GM18907 (cell line): Measurements from ENCODE around the gene CHRNB2.

ENCODE experiments used
- ATAC-seq: cut with Tn5 transposase; IDR thresholded peaks from one replicate; pipeline ENCODE4 v1.9.1; 2021; ENCODE audit warnings: mild to moderate bottlenecking, moderate library complexity; ENCODE audit not compliant: unreplicated experiment

CHRNB2 gene

GRCh38 chr1:154552036-154552435 lies 15.5 kb upstream of the CHRNB2 start:
- ATAC-seq: no peak

- no peak for ATAC-seq
Measured at GRCh38 chr1:154553056-154554030, 14.2 kb upstream of the CHRNB2 start.

- no peak for ATAC-seq
Measured at GRCh38 chr1:154556422-154556821, 11.2 kb upstream of the CHRNB2 start.

GRCh38 chr1:154557248-154557938 lies 10.2 kb upstream of the CHRNB2 start:
- ATAC-seq: no peak

GRCh38 chr1:154557939-154558719 lies 9.4 kb upstream of the CHRNB2 start, which contains the start of gene UBE2Q1:
TSS of gene UBE2Q1 (minus strand) at chr1:154558662. CDS start at chr1:154558553, 109 bp downstream.
- peak; percentile 21 for ATAC-seq

- peak; percentile 87 for ATAC-seq
Measured at GRCh38 chr1:154558720-154559465, 8.7 kb upstream of the CHRNB2 start.

- ATAC-seq: peak; percentile 52
Measured at GRCh38 chr1:154559466-154560044, 8.0 kb upstream of the CHRNB2 start.

- no peak for ATAC-seq
Measured at GRCh38 chr1:154565876-154566275, 1.7 kb upstream of the CHRNB2 start.

GRCh38 chr1:154568157-154568815 lies 708 bp downstream of the CHRNB2 start:
- no peak for ATAC-seq

GRCh38 chr1:154571244-154571963 lies 3.8 kb downstream of the CHRNB2 start:
- no peak for ATAC-seq

- ATAC-seq: no peak
Measured at GRCh38 chr1:154571964-154572288, 4.3 kb downstream of the CHRNB2 start.

GRCh38 chr1:154572468-154573167 lies 5.0 kb downstream of the CHRNB2 start:
- ATAC-seq: no peak

GRCh38 chr1:154573168-154573510 lies 5.6 kb downstream of the CHRNB2 start:
- no peak for ATAC-seq

GRCh38 chr1:154574716-154575115 lies 7.1 kb downstream of the CHRNB2 start:
- no peak for ATAC-seq

- ATAC-seq: no peak
Measured at GRCh38 chr1:154575147-154575927, 7.8 kb downstream of the CHRNB2 start.

- ATAC-seq: no peak
Measured at GRCh38 chr1:154575951-154576566, 8.5 kb downstream of the CHRNB2 start.

- no peak for ATAC-seq
Measured at GRCh38 chr1:154577346-154578057, 9.9 kb downstream of the CHRNB2 start.
